ENCODE measurements around the gene GPR146. TPM values are rescaled to one million over a fixed set of nuclear protein-coding genes. Genes with fewer than 3 reads are reported as not detected.
A peak's percentile ranks its signal among the peaks of the same experiment; 100 is the strongest.

The GPR146 gene
- total and polyA plus RNA-seq, 2 of the 13 experiments (the other 11 are each of a cell fraction or from before 2014, with no cell fraction given) = 2.0 to 15.9 TPM

DNA sequence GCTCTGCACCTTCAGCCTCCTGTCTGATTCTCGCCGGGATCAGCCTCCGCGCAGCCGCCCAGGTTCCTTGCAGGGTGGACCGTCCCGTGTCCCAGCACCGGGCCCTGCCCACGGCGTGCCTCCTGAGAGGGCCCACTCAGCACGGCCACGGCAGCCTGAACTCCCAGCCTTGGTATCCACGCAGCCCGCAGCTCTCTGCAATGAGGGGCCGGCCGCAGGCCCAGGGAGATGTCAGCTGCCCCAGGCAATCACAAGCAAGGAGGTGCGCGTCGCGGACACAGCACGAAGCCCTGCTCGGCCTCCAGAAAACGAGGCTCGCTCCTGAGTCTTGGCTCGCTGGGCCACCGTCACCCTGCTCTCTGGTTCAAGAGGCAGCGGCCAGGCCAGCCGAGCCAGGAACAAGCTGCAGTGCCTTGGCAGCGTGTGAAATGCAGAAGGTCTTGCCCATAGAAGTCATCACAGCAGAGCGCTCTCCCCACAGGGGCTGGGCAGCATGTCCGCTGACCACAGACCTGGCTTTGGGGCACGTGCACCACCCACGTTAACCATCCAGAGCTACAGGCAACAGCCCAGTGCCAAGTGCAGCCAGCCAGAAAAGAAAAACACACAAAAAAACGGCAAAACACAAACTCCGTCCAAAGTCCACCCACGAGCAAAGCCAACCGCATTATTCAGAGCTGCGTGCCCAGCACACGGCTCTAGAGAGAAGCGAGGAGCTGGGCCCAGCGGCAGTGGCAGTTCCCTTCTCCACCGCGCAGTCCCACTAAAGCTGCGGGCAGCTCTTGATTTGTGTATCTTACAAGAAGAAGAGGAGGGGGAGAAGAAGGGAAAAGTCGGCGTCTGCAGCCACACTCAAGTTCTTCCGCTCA is 57.5 kb downstream of the GPR146 start (continued):
- TF ChIP-seq NFIB (CRISPR knock-in tag; IDR thresholded peaks at IDR 0.05; ENCODE audit: borderline replicate concordance) = no peak
- TF ChIP-seq BORCS8-MEF2B (CRISPR knock-in tag; IDR thresholded peaks at IDR 0.05) = peak; percentile 63; the same call in 1 of the 2 replicates
- 0 out of 2 replicates have a peak, but pooled peaks have one; percentile 67 for TF ChIP-seq SMAD3 (CRISPR knock-in tag; IDR thresholded peaks at IDR 0.05)
- TF ChIP-seq SAP130 (CRISPR knock-in tag; IDR thresholded peaks at IDR 0.05; ENCODE audit: low read depth) = peak; percentile 45
- peak; percentile 53; the same call in 1 of the 2 replicates for TF ChIP-seq MTF1 (CRISPR knock-in tag; IDR thresholded peaks at IDR 0.05)
- TF ChIP-seq CREM (IDR thresholded peaks at IDR 0.05) = no peak
- no peak for TF ChIP-seq CREM (CRISPR knock-in tag; IDR thresholded peaks at IDR 0.05)
- TF ChIP-seq, protein P1, sequence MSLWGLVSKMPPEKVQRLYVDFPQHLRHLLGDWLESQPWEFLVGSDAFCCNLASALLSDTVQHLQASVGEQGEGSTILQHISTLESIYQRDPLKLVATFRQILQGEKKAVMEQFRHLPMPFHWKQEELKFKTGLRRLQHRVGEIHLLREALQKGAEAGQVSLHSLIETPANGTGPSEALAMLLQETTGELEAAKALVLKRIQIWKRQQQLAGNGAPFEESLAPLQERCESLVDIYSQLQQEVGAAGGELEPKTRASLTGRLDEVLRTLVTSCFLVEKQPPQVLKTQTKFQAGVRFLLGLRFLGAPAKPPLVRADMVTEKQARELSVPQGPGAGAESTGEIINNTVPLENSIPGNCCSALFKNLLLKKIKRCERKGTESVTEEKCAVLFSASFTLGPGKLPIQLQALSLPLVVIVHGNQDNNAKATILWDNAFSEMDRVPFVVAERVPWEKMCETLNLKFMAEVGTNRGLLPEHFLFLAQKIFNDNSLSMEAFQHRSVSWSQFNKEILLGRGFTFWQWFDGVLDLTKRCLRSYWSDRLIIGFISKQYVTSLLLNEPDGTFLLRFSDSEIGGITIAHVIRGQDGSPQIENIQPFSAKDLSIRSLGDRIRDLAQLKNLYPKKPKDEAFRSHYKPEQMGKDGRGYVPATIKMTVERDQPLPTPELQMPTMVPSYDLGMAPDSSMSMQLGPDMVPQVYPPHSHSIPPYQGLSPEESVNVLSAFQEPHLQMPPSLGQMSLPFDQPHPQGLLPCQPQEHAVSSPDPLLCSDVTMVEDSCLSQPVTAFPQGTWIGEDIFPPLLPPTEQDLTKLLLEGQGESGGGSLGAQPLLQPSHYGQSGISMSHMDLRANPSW (CRISPR knock-in tag; IDR thresholded peaks at IDR 0.05; ENCODE audit: borderline replicate concordance) = no peak
- TF ChIP-seq SIX4 (CRISPR knock-in tag; IDR thresholded peaks at IDR 0.05) = no peak
- TF ChIP-seq ARNTL (CRISPR knock-in tag; IDR thresholded peaks at IDR 0.05) = 0 out of 2 replicates have a peak, but pooled peaks have one; percentile 50
- TF ChIP-seq RNF2 (conservative IDR thresholded peaks at IDR 0.05; ENCODE audit: low read depth) = peak; percentile 56; the same call in 1 of the 2 replicates
- 0 out of 2 replicates have a peak, but pooled peaks have one; percentile 26 for TF ChIP-seq U2AF2 (IDR thresholded peaks at IDR 0.05; ENCODE audit: low read depth, low read length)
- no peak for TF ChIP-seq XBP1 (CRISPR knock-in tag; IDR thresholded peaks at IDR 0.05)
- TF ChIP-seq, protein P2, sequence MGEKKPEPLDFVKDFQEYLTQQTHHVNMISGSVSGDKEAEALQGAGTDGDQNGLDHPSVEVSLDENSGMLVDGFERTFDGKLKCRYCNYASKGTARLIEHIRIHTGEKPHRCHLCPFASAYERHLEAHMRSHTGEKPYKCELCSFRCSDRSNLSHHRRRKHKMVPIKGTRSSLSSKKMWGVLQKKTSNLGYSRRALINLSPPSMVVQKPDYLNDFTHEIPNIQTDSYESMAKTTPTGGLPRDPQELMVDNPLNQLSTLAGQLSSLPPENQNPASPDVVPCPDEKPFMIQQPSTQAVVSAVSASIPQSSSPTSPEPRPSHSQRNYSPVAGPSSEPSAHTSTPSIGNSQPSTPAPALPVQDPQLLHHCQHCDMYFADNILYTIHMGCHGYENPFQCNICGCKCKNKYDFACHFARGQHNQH (CRISPR knock-in tag; IDR thresholded peaks at IDR 0.05) = peak; percentile 66; the same call in 1 of the 2 replicates
- peak; percentile 58; the same call in 1 of the 2 replicates for TF ChIP-seq YEATS4 (CRISPR knock-in tag; IDR thresholded peaks at IDR 0.05; ENCODE audit: borderline replicate concordance)
- TF ChIP-seq ZBTB42 (CRISPR knock-in tag; IDR thresholded peaks at IDR 0.05) = no peak
- TF ChIP-seq ZNF891 (CRISPR knock-in tag; IDR thresholded peaks at IDR 0.05) = peak; percentile 74; the same call in 1 of the 2 replicates
- no peak for TF ChIP-seq ONECUT2 (CRISPR knock-in tag; IDR thresholded peaks at IDR 0.05)
- TF ChIP-seq, protein P3, sequence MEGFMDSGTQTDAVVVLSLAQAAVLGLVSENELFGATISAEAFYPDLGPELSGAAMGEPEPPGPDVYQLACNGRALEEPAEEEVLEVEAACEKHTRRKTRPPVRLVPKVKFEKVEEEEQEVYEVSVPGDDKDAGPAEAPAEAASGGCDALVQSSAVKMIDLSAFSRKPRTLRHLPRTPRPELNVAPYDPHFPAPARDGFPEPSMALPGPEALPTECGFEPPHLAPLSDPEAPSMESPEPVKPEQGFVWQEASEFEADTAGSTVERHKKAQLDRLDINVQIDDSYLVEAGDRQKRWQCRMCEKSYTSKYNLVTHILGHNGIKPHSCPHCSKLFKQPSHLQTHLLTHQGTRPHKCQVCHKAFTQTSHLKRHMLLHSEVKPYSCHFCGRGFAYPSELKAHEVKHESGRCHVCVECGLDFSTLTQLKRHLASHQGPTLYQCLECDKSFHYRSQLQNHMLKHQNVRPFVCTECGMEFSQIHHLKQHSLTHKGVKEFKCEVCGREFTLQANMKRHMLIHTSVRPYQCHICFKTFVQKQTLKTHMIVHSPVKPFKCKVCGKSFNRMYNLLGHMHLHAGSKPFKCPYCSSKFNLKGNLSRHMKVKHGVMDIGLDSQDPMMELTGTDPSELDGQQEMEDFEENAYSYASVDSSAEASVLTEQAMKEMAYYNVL (CRISPR knock-in tag; IDR thresholded peaks at IDR 0.05; ENCODE audit: borderline replicate concordance) = peak; percentile 45; the same call in 1 of the 2 replicates
- no peak for TF ChIP-seq MYNN (CRISPR knock-in tag; IDR thresholded peaks at IDR 0.05; ENCODE audit: low read depth)
- TF ChIP-seq, protein P4, sequence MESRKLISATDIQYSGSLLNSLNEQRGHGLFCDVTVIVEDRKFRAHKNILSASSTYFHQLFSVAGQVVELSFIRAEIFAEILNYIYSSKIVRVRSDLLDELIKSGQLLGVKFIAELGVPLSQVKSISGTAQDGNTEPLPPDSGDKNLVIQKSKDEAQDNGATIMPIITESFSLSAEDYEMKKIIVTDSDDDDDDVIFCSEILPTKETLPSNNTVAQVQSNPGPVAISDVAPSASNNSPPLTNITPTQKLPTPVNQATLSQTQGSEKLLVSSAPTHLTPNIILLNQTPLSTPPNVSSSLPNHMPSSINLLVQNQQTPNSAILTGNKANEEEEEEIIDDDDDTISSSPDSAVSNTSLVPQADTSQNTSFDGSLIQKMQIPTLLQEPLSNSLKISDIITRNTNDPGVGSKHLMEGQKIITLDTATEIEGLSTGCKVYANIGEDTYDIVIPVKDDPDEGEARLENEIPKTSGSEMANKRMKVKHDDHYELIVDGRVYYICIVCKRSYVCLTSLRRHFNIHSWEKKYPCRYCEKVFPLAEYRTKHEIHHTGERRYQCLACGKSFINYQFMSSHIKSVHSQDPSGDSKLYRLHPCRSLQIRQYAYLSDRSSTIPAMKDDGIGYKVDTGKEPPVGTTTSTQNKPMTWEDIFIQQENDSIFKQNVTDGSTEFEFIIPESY (CRISPR knock-in tag; IDR thresholded peaks at IDR 0.05) = peak; percentile 89
- TF ChIP-seq RXRB (CRISPR knock-in tag; IDR thresholded peaks at IDR 0.05; ENCODE audit: borderline replicate concordance) = peak; percentile 38; the same call in 1 of the 2 replicates
- no peak for TF ChIP-seq RBAK (CRISPR knock-in tag; IDR thresholded peaks at IDR 0.05)

Measured in HepG2 (cell line).